ENCODE data around the gene SPIN1. TPM values are rescaled to one million over a fixed set of nuclear protein-coding genes. Genes with fewer than 3 reads are reported as not detected.

The SPIN1 gene
- total and polyA plus RNA-seq, 2 donors (not counting 1 experiment from before 2014, with no cell fraction given) = 9.9 to 24.9 TPM

GRCh38 chr9:88398016-88398415, 9.8 kb downstream of the SPIN1 start:
- Histone ChIP-seq H3K4me1 (ENCODE audit: control insufficient read depth in 2 of 2, insufficient read depth in 2 of 2, low read length in 2 of 2) (no peaks in the 10 kb centered on the region), H3K4me2 (replicated peaks; ENCODE audit: low read depth, low read length, poor library complexity, severe bottlenecking) (no peak overlapping the region), H3K9me3 (ENCODE audit: control extremely low read depth in 1 of 3, control insufficient read depth in 2 of 3, insufficient read depth in 1 of 3, low read length in 2 of 3) (no peaks in the 10 kb centered on the region), H3K9ac (ENCODE audit: low read length) (no peak overlapping the region), H3K27me3 (replicated peaks in 1 of 4; ENCODE audit: control extremely low read depth in 1 of 4, control insufficient read depth in 3 of 4, insufficient read depth in 4 of 4, low read length in 3 of 4) (no peaks in the 10 kb centered on the region), H4K20me1 (ENCODE audit: control insufficient read depth, insufficient read depth, low read length, poor library complexity, severe bottlenecking) (peaks cover 22% of the 10 kb centered on the region), H3K4me3 (ENCODE audit: control extremely low read depth in 1 of 5, extremely low read depth in 1 of 5, insufficient read depth in 1 of 5, low read depth in 2 of 5, low read length in 4 of 5) (no peak overlapping the region), H3K27ac (ENCODE audit: low read length in 2 of 2) (no peak overlapping the region), H2AFZ (ENCODE audit: insufficient read depth, low read depth, low read length, poor library complexity, severe bottlenecking) (no peak overlapping the region), H3K36me3 (replicated peaks in 1 of 2; ENCODE audit: control extremely low read depth in 1 of 2, control insufficient read depth in 1 of 2, extremely low read depth in 1 of 2, insufficient read depth in 2 of 2, low read length in 1 of 2) (peaks cover 0 to 2% of the 10 kb centered on the region in 2 experiments), H3K79me2 (ENCODE audit: control insufficient read depth, insufficient read depth, low read length) (peaks cover 95% of the 10 kb centered on the region)
- ATAC-seq (ENCODE audit: low read depth) (no peak), DNase-seq (no peak)
- Mint-ChIP-seq H3K4me3 (no peak overlapping the region), H3K9me3 (ENCODE audit: insufficient read depth) (no peaks in the 10 kb centered on the region), H3K27me3 (no peaks in the 10 kb centered on the region), H3K27ac (no peak overlapping the region), H3K4me1 (peaks cover 7% of the 10 kb centered on the region)
- intact Hi-C loops (cut with micrococcal nuclease) = no loop called here
- POLR2A ChIA-PET = no interaction called here
- CTCF ChIA-PET = no interaction called here
- 89% methylated on average over 2 of the region's 5 CpGs for WGBS (ENCODE audit: insufficient coverage)
- TF ChIP-seq EZH2 (IDR thresholded peaks at IDR 0.05; ENCODE audit: borderline replicate concordance, insufficient read depth, low read depth, low read length, poor library complexity, severe bottlenecking) = no peak
- no peak for TF ChIP-seq CTCF (IDR thresholded peaks at IDR 0.05)

DNA sequence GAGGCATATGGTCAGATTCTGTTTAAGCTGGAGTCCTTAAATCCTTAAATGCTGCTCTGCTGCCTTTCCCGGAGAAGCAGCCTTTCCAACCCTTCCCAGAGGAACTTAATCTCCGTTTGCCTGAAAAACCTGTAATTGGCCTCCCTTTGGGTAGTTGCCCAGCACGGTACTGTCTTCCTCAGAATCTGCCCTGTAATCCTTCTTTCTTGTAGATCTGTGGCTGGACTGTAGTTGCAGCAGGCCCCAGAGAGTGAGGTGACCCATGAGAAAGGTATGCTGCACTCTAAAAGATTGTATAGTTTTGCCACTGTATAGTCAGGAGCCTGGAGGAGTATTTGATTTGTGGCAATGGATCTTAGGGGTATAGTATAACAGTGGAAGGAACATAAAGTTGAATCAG, 11.7 kb downstream of the SPIN1 start:
- Mint-ChIP-seq H3K27me3 (no peaks in the 10 kb centered on the region), H3K4me3 (no peak overlapping the region), H3K9me3 (ENCODE audit: insufficient read depth) (no peaks in the 10 kb centered on the region), H3K4me1 (peaks cover 9% of the 10 kb centered on the region), H3K27ac (no peak overlapping the region)
- H3K4me3 ChIP-seq (ENCODE audit: control extremely low read depth in 1 of 5, extremely low read depth in 1 of 5, insufficient read depth in 1 of 5, low read depth in 2 of 5, low read length in 4 of 5) = no peak overlapping the region
- DNase-seq (no peak), ATAC-seq (ENCODE audit: low read depth) (no peak)
- H3K36me3 ChIP-seq (replicated peaks in 1 of 2; ENCODE audit: control extremely low read depth in 1 of 2, control insufficient read depth in 1 of 2, extremely low read depth in 1 of 2, insufficient read depth in 2 of 2, low read length in 1 of 2) = peaks cover 0 to 2% of the 10 kb centered on the region in 2 experiments
- POLR2A ChIA-PET = no interaction called here
- no peaks in the 10 kb centered on the region for H3K27me3 ChIP-seq (replicated peaks in 1 of 4; ENCODE audit: control extremely low read depth in 1 of 4, control insufficient read depth in 3 of 4, insufficient read depth in 4 of 4, low read length in 3 of 4)
- no peaks in the 10 kb centered on the region for H3K4me1 ChIP-seq (ENCODE audit: control insufficient read depth in 2 of 2, insufficient read depth in 2 of 2, low read length in 2 of 2)
- H4K20me1 ChIP-seq (ENCODE audit: control insufficient read depth, insufficient read depth, low read length, poor library complexity, severe bottlenecking) = peaks cover 22% of the 10 kb centered on the region
- no peak overlapping the region for H2AFZ ChIP-seq (ENCODE audit: insufficient read depth, low read depth, low read length, poor library complexity, severe bottlenecking)
- no peaks in the 10 kb centered on the region for H3K9me3 ChIP-seq (ENCODE audit: control extremely low read depth in 1 of 3, control insufficient read depth in 2 of 3, insufficient read depth in 1 of 3, low read length in 2 of 3)
- peaks cover 90% of the 10 kb centered on the region for H3K79me2 ChIP-seq (ENCODE audit: control insufficient read depth, insufficient read depth, low read length)
- CTCF ChIA-PET = no interaction called here
- intact Hi-C loops (cut with micrococcal nuclease) = no loop called here
- H3K9ac ChIP-seq (ENCODE audit: low read length) = no peak overlapping the region
- WGBS (ENCODE audit: insufficient coverage) = 100% methylated on average over 3 of the region's 3 CpGs
- no peak overlapping the region for H3K4me2 ChIP-seq (replicated peaks; ENCODE audit: low read depth, low read length, poor library complexity, severe bottlenecking)
- H3K27ac ChIP-seq (ENCODE audit: low read length in 2 of 2) = no peak overlapping the region
- TF ChIP-seq EZH2 (IDR thresholded peaks at IDR 0.05; ENCODE audit: borderline replicate concordance, insufficient read depth, low read depth, low read length, poor library complexity, severe bottlenecking) = no peak

All from B cell (primary cell).